H54 (cell line): ENCODE results near the gene CCDC158.
"Not testable (repeated sequence)": the region's sequence is repeated elsewhere in the genome, so short reads cannot be mapped to it uniquely, and the experiment has no call there.

ENCODE experiments used
- DNase-seq: peaks from one replicate; pipeline ENCODE4 v3.0.0; 2011; ENCODE audit warnings: low spot score, mixed read lengths; ENCODE audit not compliant: insufficient read length
- FAIRE-seq: peaks from 3 replicates; lab custom pipeline; 2011; peaks lifted over from hg19 to GRCh38; lab: Jason Lieb, UNC
- POLR2A ChIP-seq: IDR thresholded peaks from 2 replicates; pipeline ENCODE4 v1.6.1; 2011; ENCODE audit warnings: low read depth, mild to moderate bottlenecking, low read length

CCDC158 gene

GRCh38 chr4:76305033-76305687 lies 115.8 kb downstream of the CCDC158 start:
- FAIRE-seq (no peak), DNase-seq (no peak)
- TF ChIP-seq POLR2A: no peak

- FAIRE-seq: no peak
- TF ChIP-seq POLR2A: no peak
- no peak for DNase-seq
These were observed 118.0 kb downstream of the CCDC158 start for GRCh38 chr4:76302826-76303438.

- FAIRE-seq: no peak
- no peak for DNase-seq
- no peak for TF ChIP-seq POLR2A
These were observed 119.2 kb downstream of the CCDC158 start for GRCh38 chr4:76301775-76302162.

GRCh38 chr4:76301068-76301774 lies 119.7 kb downstream of the CCDC158 start:
- no peak for TF ChIP-seq POLR2A
- DNase-seq (peak; percentile 32), FAIRE-seq (peak; percentile 53)

- FAIRE-seq (no peak), DNase-seq (no peak)
- no peak for TF ChIP-seq POLR2A
These were observed 120.9 kb downstream of the CCDC158 start for GRCh38 chr4:76300012-76300411.

GRCh38 chr4:76298227-76298626 lies 122.7 kb downstream of the CCDC158 start:
- TF ChIP-seq POLR2A: no peak
- DNase-seq (no peak), FAIRE-seq (no peak)

GRCh38 chr4:76296286-76296820 lies 124.6 kb downstream of the CCDC158 start:
- FAIRE-seq (no peak), DNase-seq (no peak)
- no peak for TF ChIP-seq POLR2A

GRCh38 chr4:76293772-76294171 lies 127.2 kb downstream of the CCDC158 start:
- DNase-seq: no peak
- FAIRE-seq: no peak
- no peak for TF ChIP-seq POLR2A

- TF ChIP-seq POLR2A: no peak
- FAIRE-seq (no peak), DNase-seq (no peak)
These were observed 128.2 kb downstream of the CCDC158 start for GRCh38 chr4:76292730-76293129.

GRCh38 chr4:76287811-76288210 lies 133.1 kb downstream of the CCDC158 start:
- not testable (repeated sequence) for DNase-seq, FAIRE-seq

GRCh38 chr4:76283900-76284299 lies 137.0 kb downstream of the CCDC158 start:
- FAIRE-seq: no peak
- TF ChIP-seq POLR2A: no peak
- no peak for DNase-seq

GRCh38 chr4:76282941-76283689 lies 137.8 kb downstream of the CCDC158 start:
- DNase-seq (no peak), FAIRE-seq (no peak)
- no peak for TF ChIP-seq POLR2A

GRCh38 chr4:76281594-76281993 lies 139.3 kb downstream of the CCDC158 start:
- DNase-seq, FAIRE-seq: not testable (repeated sequence)
